Measurements from ENCODE around the gene MCUR1. TPM values are rescaled to one million over a fixed set of nuclear protein-coding genes. Genes with fewer than 3 reads are reported as not detected.

The MCUR1 gene
- total RNA-seq, 1 donor from 2014 or later, result 30.7 TPM

GRCh38 chr6:13813026-13813425, 1.3 kb downstream of the MCUR1 start:
- TF ChIP-seq, protein P1, sequence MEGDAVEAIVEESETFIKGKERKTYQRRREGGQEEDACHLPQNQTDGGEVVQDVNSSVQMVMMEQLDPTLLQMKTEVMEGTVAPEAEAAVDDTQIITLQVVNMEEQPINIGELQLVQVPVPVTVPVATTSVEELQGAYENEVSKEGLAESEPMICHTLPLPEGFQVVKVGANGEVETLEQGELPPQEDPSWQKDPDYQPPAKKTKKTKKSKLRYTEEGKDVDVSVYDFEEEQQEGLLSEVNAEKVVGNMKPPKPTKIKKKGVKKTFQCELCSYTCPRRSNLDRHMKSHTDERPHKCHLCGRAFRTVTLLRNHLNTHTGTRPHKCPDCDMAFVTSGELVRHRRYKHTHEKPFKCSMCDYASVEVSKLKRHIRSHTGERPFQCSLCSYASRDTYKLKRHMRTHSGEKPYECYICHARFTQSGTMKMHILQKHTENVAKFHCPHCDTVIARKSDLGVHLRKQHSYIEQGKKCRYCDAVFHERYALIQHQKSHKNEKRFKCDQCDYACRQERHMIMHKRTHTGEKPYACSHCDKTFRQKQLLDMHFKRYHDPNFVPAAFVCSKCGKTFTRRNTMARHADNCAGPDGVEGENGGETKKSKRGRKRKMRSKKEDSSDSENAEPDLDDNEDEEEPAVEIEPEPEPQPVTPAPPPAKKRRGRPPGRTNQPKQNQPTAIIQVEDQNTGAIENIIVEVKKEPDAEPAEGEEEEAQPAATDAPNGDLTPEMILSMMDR (IDR thresholded peaks at IDR 0.05; ENCODE audit: borderline replicate concordance), result no peak
- Histone ChIP-seq H3K27ac (replicated peaks) (peak overlapping the region; percentile 99), H3K27me3 (ENCODE audit: low read depth) (no peaks in the 10 kb centered on the region), H3K36me3 (no peaks in the 10 kb centered on the region), H3K9me3 (replicated peaks) (no peaks in the 10 kb centered on the region), H3K4me3 (peak overlapping the region; percentile 95), H3K4me1 (peaks cover 54% of the 10 kb centered on the region)
- intact Hi-C loops (cut with micrococcal nuclease), result no loop called here
- DNase-seq, result no peak

DNA sequence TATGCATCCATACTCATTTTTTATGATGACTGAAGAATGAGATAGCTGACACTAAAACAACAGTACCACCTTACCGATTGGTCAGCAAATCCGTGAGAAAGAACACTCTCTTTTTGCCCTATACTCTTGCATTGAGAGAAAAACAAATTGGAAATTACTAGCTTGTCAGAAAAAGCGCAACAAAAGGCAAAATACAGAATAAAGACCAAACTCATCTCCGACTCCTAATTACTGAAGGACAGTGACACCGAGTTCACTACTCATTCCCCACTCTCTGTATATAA, 2.1 kb downstream of the MCUR1 start:
- TF ChIP-seq, protein P1 (IDR thresholded peaks at IDR 0.05; ENCODE audit: borderline replicate concordance), result no peak
- H3K4me3 ChIP-seq, result peak overlapping the region; percentile 95
- intact Hi-C loops (cut with micrococcal nuclease), result no loop called here

DNA sequence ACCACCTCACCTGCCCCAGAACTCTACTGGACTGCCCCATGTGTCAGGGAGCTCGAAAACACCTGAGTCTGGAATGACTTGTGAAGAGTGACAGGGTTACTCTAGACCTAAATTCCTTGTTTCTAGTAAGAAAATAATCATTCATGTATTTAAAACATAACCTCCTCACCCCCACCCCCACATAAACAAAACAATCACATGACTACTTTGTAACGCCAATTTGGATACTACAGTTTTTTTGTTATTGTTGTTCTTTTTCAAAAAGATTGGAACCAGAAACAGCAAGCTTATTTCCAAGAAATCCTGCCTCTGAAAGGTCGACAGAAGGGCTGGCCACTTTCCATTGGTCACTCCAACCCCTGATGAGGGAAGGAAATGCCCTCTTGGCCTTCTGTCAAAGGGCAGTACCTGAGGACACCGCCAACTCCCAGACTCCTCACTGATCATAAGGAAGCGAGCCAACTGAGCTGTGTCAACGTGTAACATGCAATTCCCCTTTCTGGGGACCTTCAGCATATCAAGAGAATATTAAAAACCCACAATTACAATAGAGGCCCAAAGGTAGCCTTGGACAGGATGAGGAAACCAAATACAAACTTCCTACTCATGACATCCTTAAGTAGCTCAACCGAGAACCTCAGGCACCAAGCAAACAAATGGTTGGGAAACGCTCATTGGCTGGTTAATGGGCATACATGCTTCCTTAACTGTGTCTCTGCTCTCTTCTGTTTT, 2.6 kb downstream of the MCUR1 start:
- Histone ChIP-seq H3K4me3 (no peak overlapping the region), H3K4me1 (peaks cover 54% of the 10 kb centered on the region), H3K27me3 (ENCODE audit: low read depth) (no peaks in the 10 kb centered on the region), H3K9me3 (replicated peaks) (no peaks in the 10 kb centered on the region), H3K36me3 (peaks cover under 1% of the 10 kb centered on the region), H3K27ac (replicated peaks) (peak overlapping the region; percentile 99)
- no peak for DNase-seq
- TF ChIP-seq, protein P1 (IDR thresholded peaks at IDR 0.05; ENCODE audit: borderline replicate concordance), result no peak
- intact Hi-C loops (cut with micrococcal nuclease), result no loop called here

More for the DNA sequence above, 2.1 kb downstream of the MCUR1 start:
- H3K27me3 ChIP-seq (ENCODE audit: low read depth), result no peaks in the 10 kb centered on the region
- no peak for DNase-seq
- H3K36me3 ChIP-seq, result no peaks in the 10 kb centered on the region
- H3K4me1 ChIP-seq, result peaks cover 54% of the 10 kb centered on the region
- H3K9me3 ChIP-seq (replicated peaks), result no peaks in the 10 kb centered on the region
- peak overlapping the region; percentile 99 for H3K27ac ChIP-seq (replicated peaks)

DNA sequence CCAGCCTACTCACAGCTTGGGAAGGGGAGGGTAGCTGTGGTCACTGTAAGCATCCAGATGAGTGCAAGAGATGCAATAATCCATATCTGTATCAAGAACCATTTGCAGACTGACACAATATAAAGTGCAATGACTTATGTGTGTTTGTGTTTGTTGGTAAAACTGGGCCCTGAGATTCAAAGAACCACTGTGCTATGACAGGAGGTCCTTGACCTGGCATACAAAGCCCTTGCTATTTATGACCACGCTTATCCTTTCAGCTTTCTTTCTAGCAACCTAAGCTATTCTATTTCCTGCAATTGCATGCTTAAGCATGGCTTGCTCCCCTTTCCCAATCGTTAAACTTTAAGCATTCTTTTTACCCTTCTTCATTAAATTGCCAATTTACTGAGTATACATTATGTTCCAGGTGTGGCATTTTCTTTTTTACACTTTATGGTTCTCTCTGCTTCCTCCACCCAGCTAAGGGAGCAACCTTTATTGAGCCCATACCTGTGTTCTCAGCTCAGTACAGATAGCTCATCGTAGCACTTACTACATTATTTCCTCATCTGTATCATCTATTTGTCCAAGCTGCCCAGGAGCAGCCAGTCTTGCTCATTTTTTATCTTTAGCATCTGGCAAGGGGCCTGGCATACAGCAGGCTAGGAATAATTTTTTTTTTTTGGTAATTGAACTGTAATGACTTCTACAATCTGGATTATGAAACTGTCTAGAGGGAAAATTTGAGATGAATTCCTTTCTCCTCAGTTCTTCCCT, 3.5 kb downstream of the MCUR1 start:
- TF ChIP-seq, protein P1 (IDR thresholded peaks at IDR 0.05; ENCODE audit: borderline replicate concordance), result no peak
- no peaks in the 10 kb centered on the region for H3K27me3 ChIP-seq (ENCODE audit: low read depth)
- no peak for DNase-seq
- no peak overlapping the region for H3K4me3 ChIP-seq
- intact Hi-C loops (cut with micrococcal nuclease), result no loop called here
- H3K4me1 ChIP-seq, result peaks cover 54% of the 10 kb centered on the region
- peak overlapping the region; percentile 99 for H3K27ac ChIP-seq (replicated peaks)
- H3K9me3 ChIP-seq (replicated peaks), result no peaks in the 10 kb centered on the region
- H3K36me3 ChIP-seq, result peaks cover 9% of the 10 kb centered on the region

DNA sequence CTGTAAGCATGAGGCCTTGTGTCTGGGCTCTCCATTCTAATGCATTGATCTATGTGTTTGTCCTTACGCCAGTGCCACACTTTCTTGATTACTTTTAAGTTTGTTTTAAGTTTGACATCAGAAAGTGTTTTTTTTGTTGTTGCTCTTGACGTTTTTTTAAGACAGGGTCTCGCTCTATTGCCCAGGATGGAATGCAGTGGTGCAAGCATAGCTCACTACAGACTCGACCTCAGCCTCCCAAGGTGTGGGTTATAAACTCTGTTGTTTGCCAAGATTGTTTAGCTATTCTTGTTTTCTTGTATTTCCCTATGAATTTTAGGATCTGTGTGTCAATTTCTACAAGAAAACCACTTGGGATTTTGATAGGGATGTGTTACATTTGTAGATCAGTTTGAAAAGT, 5.6 kb downstream of the MCUR1 start:
- Histone ChIP-seq H3K4me1 (peaks cover 41% of the 10 kb centered on the region), H3K36me3 (peaks cover 25% of the 10 kb centered on the region), H3K27ac (replicated peaks) (no peak overlapping the region), H3K27me3 (ENCODE audit: low read depth) (no peaks in the 10 kb centered on the region), H3K4me3 (no peak overlapping the region), H3K9me3 (replicated peaks) (no peaks in the 10 kb centered on the region)
- TF ChIP-seq, protein P1 (IDR thresholded peaks at IDR 0.05; ENCODE audit: borderline replicate concordance), result no peak
- no peak for DNase-seq
- intact Hi-C loops (cut with micrococcal nuclease), result no loop called here
